Femur (tissue), 1 donor: ENCODE results near the gene PRSS21.
A peak's percentile ranks its signal among the peaks of the same experiment; 100 is the strongest.

Source experiments
- DNase-seq: peaks from one replicate; pipeline ENCODE4 v3.0.0-alpha.2; 2017

Gene PRSS21

DNA sequence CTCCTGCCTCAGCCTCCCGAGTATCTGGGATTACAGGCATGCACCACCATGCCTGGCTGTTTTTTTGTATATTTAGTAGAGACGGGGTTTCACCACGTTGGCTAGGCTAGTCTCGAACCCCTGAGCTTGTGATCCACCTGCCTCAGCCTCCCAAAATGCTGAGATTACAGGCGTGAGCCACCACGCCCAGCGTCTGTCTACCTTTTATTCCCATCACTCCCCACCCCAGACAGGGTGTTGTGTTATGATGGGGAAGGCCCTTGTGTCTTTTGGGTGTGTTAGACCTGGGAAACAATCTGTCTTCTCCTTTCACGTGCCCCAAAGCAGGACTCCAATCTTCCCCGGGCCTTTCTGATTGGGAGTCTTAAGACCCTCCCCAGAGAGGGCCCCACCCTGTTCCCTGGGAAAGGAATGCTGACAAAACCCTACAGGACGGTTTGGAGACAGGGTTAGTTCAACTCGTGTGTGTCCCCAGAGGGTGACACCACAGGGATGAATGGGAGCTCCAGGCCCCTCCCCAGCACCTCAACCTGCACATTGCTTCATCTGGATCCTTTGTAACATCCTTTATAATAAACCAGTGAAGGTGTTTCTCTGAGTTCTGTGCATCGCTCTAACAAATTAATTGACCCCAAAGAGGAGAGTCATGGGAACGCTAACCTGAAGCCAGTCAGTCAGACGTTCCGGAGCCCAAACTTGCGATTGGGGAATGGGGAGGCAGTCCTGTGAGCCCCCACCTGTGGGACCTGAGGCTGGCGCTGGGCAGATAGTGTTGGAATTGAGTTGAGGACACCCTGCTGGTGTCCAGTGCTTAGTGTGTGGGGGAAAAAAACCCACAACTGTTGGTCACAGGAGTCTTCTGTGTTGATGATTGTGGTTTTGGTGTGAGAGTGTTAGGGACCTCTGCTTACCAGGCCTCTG is 36.8 kb upstream of the PRSS21 start:
- peak; percentile 5 for DNase-seq

DNA sequence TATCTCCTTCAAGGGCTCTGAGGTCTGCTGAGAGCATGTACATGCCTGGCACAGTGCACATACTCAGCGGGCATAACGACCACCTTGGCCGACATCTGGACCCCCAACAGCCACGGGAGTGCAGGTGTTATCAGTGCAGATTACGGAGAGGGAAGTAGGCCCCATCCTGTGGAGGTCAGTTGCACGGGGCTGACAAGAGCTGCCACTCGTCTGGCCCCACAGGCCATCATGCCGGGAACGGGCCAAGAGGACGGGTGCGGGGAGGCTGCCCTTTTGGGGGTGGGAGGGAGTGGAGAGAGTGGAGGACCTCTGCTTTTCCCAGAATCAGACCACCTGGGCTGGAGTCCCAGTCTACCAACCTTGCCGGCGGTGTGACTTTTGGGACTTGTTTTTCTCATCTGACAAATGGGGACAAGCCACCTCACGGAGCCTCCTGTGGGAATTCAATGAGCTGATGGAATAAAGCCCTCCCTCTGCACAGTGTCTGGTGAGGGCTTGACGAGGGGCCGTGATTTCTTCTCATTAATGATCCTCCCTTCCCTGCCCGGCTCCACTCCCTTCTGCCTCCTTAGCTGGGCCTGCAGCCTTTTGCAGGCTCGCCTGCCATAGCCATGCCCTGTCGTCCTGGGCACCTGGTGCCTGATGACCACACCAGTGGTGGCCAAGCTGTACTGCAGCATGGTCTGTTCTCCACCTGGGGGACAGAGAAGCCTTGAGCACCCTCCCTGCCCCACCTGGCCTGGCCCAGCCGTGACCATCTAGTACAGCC is 34.3 kb upstream of the PRSS21 start:
- DNase-seq, result peak; percentile 13

DNA sequence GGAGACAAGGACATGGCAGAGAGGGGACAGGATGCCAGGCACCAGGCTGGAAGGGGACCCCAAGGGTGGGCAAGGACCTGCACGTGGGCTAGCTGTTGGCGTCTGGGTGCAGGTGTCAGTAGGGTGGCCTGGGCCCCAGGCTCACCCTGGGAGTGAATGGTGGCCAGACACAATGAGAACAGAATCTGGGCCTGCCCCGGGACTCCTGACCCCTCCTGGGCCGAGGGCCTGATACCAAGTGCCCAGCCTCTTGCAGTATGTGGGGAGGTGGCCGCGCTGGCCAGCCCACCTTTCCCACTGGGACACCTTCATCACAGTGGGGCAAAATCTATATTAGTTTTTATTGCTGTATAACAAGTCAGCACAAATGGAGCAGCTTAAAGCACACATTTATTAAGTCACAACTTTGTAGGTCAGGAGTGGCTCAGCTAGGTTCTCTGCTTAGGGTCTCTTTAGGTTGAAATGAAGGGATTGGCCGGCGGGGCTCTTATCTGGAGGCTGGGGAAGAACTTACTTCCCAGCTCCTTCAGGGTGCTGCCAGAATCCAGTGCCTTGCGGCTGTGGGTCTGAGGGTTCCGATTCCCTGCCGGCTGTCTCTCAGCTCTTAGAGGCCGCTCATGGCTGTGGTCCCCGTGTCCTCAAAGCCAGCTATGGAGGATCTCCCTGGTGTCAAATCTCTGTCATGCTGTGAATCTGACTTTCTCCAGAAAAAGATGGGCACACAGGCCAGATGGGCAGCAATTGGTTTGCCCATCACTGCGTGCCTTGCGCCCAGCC is 33.3 kb upstream of the PRSS21 start:
- peak; percentile 5 for DNase-seq

DNA sequence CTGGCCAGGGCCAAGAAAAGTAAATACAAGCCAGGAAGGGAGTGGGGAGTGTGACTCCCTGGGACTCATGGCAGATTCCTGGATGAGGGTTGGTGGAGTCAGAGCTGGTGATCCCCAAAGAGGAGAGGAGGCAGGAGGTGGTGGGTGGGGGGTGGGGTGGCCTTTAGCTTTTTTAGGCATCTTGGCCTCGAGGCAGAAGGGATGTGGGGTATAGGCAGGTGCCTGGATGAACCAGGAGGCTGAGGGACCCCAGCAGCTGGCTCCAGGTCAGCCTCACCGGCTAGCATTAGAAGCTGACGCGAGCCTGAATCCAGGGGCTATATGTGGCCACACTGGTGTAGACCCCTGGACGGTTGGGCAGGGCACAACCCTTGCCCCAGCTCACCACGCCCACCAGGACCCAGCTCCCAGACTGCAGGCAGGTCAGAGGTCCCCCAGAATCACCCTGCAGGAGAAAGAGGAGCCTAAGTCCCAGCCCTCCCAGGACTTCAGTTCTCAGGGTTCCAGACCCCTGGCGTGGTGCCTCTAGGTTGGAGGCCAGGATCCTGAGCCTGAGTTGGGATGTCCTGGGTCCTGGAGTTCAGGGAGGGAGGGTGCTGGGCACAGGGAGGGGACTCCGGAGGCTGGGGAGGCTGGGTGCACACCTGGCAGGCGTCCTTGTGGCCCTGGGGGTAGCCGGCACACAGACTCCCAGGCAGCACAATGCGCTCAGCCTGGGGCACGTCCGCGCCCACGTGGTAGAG is 32.5 kb upstream of the PRSS21 start:
- DNase-seq, result peak; percentile 14

DNA sequence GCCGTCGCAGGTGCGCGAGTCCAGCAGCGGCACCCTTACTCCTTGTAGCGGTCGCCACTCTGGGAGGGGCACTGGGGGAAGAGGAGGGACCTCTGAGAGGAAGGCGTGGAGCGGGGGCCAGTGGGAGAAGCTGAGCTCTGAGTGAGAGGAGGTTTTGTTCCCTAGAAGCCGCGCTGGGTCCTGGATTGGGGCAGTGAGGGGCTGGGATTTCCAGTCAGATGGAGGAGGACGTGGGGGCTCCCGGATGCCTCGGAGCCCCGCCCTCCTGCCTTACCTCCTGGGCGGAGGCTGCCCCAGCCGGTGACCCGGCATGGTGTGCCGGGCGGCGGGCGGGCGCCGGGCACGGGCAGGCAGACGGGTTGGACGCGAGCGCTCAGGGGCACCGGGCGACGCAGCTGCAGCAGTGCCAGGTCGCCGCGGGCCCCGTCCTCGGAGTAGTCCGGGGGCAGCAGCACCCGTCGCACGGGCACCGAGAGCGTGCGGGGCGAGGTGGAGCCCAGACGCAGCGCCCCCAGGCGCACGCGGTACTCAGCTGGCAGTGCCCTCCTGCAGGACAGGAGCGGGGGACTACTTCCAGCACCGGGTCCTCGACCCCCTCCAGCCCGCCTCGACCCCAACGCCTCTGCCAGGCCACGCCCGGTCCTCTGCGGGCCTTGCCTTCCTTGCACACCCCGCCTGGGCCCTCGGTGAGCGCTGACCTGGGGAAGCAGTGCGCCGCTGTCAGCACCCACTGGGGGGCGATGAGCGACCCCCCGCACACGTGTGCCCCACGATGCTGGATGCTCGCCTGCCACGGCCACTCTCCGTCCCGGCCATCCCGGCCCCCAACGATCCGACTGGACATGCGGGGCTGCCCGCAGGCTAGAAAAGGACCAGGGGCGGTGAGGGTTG is 31.7 kb upstream of the PRSS21 start:
- peak; percentile 19 for DNase-seq

DNA sequence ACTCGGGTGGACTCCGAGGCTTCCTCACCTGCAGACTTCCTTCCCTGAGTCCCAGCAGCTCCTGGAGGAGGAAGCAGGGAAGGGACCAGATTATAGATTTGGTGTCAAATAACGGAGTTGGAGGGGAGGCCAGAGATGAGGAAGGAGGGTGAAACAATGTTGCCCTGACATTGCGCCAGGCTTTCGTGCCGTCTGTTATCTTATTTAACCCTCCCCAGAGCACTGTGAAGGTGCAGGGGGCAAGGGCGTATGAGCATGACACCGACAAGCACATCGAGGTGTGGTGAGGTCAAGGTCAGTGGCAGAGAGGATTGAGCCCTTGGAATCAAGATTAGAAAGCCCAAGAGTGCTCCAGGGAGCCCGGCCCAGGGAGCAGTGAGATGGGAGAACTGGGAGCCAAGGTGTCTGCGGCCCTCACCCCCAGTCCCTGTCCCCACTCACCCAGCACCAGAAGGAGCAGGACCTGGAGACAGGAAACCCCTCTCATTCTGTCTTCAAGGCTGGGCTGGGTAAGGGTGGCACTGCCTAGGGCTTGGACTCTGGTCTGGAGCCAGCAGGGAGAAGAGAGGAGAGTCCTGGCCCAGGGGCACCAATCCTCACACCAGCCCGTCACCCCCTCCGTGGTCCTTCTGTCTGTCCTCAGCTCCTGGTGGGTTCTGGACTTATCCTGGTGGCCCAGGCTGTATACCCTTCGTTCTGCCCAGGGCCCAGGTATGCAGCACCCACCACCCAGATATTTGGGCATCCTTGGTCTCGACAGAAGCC is 30.8 kb upstream of the PRSS21 start:
- DNase-seq, result peak; percentile 11

DNA sequence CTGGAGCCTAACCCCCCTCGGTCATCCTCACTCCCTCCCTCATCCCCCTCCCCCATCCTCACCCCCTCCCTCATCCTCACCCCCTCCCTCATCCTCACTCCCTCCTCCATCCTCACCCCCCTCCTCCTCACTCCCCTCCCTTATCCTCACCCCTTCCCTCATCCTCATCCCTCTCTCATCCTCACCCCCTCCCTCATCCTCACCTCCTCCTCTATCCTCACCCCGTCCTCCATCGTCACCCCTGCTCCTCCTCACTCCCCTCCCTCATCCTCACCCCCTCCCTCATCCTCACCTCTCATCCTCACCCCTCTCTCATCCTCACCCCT is 30.2 kb upstream of the PRSS21 start:
- DNase-seq, result no peak

DNA sequence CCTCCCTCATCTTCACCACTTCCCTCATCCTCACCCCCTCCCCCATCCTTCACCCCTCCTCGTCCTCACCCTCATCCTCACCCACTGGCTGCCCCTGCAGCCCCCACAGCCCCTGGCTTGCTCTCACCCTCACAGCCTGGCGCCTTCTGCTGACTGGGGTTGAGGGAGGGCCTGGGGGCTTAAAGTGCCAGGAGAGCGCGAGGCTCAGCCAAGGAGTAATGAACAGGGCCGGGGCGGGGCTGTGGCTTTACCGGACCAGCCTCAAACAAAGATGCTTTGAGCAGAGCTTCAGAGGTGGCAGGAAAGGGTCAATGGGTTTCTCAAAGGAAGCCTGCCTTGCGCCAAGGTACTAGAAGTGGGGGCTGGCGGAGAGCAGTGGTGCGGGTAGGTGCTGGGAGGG is 29.6 kb upstream of the PRSS21 start, which contains the start of gene PRSS33:
TSS of gene PRSS33 (minus strand) at position 155 of the 400 bp plus-strand sequence. CDS start 1,013 bp downstream, outside the sequence.
- DNase-seq, result peak; percentile 13

DNA sequence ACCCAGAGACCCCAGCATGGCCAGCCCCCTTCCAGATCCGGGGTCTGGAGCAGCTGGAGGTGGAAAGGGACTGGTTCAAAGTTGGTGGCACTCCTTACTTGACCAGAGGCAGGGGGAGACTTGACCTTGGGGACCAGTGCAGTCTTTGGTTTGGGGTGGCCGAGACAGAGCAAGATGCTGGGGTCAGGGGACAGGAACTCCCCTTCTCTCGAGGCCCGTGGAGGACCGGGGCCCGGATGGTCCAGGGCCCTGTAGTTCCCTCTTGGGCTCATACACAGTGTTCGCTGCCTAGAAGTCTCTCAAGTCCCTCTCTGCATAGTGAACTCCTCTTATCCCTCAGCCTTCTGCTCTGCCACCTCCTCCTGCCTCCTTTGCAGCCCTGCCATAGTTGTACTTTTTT is 29.1 kb upstream of the PRSS21 start:
- DNase-seq, result peak; percentile 4

DNA sequence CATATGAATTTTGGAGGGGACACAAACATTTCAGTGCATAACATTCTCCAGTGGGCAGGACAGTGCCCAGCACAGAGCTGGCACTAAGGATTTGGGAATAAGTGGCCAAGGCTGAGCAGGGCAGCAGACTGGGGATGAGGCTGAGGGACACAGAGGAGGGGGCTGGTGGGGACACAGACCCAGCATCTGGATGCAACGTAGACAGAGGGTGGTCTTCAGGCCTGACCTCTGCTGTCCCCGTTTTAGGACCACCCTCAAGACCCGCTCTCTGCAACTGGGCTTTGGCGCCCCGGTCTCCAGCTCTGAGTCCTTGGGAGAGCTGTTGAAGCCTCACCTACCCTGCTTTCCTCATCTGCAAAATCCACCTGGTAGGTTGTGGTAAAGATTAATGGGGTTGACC is 26.4 kb upstream of the PRSS21 start:
- no peak for DNase-seq

DNA sequence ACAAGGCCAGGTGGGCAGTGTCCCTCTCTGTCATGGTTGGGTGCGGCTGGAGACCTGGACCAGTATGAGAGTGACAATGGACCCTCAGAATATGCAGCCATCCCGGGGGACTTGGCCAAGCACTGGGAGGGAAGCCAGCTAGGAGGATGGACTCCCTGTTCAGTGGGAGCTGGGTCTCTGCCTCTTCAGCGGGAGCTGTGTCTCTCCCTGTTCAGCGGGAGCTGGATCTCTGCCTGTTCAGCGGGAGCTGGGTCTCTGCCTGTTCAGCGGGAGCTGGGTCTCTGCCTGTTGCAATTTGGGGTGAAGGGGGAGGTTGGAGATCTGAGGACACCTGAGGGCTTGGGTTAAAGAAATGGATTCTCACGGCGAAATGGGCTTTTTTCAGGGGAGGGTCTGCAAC is 25.9 kb upstream of the PRSS21 start:
- DNase-seq, result no peak

DNA sequence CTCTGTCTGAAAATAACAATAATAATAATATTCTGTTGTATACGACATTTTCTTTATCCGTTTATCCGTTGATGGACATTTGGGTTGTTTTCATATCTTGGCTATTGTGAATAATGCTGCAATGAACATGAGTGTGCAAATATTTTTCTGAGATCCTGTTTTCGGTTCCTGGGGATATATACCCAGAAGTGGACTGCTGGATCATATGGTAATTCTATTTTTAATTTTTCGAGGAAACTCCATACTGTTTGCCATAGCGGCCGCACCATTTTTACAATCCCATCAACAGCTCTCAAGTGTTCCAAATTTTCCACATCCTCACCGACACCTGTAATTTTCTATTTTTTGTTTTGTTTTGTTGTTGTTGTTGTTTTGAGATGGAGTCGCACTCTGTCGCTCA is 24.1 kb upstream of the PRSS21 start:
- DNase-seq, result no peak

DNA sequence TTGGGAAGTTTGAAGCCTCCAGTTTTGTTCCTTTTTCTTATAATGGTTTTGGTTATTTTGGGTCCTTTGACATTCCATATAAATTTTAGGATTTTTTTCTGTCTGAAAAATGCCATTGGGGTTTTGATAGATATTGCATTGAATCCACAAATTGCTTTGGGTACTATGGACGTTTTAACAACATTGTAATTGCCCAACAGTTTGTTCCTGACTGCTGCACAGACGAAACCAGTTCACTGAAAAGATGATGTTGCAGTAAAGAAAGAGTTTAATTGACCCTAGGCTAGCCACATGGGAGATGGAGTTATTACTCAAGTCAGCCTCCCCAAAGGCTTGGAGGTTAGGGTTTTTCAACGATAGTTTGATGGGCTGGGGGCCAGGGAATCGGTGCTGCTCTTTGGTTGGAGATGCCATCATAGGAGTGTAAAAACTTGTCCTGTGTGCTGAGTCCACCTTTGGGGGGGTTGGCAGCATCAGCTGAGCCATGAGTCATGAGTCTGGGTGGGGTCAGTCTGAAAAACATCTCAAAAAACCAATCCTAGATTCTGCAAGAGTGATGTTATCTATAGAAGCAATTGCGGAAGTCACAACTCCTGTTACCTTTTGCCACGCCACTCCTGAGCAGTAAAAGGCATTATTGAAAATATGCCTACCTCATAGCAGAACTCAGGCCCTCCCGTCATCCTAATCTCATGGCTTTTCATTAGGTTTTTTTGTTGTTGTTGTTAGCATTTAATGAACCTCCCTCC is 21.5 kb upstream of the PRSS21 start:
- no peak for DNase-seq

DNA sequence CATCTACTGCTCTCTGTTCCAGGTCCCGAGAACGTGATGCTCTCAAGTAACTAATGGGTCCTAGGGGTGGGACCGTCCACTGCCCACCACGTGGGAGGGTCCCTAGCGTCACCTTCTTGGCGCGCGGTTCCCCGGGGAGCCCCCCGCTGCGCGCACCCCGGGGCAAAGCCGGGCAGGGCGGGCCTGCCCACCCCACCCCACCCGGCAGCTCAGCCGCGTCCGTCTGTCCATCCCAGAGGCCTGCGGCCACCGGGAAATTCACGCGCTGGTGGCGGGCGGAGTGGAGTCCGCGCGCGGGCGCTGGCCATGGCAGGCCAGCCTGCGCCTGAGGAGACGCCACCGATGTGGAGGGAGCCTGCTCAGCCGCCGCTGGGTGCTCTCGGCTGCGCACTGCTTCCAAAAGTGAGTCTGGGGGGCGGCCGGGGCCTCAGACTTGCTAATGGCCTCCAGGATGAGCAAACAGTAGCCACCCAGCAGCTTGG is 18.3 kb upstream of the PRSS21 start:
- DNase-seq, result no peak

DNA sequence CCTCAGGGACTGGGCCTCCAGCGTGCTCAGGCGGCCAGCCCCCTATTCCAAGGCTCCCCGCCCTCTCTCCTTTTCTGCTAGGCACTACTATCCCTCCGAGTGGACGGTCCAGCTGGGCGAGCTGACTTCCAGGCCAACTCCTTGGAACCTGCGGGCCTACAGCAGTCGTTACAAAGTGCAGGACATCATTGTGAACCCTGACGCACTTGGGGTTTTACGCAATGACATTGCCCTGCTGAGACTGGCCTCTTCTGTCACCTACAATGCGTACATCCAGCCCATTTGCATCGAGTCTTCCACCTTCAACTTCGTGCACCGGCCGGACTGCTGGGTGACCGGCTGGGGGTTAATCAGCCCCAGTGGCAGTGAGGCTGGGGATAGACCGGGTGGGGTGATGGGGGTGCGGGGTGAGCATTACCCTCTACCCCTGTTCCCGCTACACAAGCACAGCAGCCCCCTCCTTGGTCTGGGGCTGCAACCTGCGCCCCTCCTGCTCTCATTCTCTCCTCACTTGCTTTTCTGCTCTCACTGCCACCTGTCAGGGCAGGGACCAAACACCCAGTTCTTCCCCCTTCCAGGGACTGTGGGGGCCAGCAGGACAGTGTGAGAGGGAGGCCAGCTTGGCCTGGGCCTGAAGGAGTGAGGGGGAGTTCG is 17.7 kb upstream of the PRSS21 start:
- DNase-seq, result no peak

DNA sequence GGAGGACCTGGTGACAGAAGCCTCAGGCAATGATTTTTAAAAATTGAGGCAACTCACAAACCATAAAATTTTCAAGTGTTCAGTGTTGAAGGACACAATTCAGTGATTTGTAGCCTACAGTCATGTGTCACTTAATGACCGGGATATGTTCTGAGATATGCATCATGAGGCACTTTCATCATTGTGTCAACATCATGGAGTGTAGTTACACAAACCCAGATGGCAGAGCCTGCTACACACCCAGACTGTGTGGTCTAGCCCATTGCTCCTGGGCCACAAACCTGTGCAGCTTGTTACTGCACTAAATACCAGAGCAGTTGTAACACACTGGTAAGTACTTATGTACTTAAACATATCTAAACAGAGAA is 17.2 kb upstream of the PRSS21 start:
- DNase-seq, result no peak

DNA sequence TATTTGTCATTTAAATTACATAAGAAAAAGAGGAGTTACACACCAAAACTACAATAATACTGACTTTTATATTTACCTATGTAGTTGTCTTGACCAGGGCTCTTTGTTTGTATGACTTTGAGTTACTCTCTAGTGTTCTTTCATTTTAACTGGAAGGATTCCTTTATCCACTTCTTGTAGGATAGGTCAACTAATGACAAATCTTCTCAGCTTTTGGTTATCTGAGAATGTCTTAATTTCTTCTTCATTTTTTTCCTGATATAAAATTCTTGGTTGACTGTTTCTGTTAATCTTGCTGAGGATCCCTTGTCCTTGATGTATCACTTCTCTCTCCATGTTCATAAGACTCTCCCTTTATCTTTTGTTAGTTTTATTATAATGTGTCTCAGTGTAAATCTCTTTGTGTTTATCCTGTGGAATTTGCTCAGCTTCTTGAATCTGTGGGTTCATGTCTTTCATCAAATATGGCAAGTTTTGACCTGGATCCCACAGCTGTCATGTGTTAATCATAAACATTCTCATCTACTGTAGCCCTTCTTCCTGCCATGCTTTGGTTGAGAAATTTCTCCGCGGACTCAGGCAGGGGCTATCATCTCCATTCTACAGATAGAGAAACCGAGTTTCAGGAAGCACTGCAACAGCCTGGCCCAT is 13.4 kb upstream of the PRSS21 start:
- DNase-seq, result no peak

DNA sequence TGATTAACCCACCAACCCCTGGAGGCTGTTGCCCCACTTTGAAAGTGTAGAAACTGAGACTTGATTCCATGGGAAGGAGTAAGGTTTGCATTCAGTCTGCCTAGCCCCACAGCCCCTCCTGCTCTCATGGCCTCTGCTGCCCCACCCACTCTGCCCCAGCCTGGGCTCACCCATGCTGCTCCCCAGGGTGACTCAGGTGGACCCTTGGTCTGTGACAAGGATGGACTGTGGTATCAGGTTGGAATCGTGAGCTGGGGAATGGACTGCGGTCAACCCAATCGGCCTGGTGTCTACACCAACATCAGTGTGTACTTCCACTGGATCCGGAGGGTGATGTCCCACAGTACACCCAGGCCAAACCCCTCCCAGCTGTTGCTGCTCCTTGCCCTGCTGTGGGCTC is 12.3 kb upstream of the PRSS21 start:
- DNase-seq, result no peak

DNA sequence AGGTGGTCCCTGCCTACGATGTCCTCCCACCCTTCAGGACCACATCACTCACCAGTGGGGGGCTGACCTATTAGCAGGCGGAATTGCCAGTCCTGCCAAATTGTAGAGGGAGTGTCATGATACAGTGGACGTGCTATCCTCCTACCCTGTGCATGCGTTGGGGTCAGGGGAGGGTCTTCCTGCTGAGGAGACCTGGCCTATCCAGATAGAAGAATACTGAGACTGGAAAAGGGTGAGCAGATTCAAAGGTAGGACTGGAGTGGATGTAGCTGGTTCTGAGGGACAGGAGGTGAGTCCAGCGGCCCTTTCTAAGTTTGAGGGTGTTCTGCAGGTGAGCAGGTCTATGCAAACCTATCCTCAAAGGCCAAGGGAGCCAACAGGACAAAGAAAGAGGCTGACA is 10.8 kb upstream of the PRSS21 start:
- no peak for DNase-seq
